HCT116 (cell line): Measurements from ENCODE around the gene SLC12A7. TPM values are rescaled to one million over a fixed set of nuclear protein-coding genes. Genes with fewer than 3 reads are reported as not detected.
"Not testable (repeated sequence)": the region's sequence is repeated elsewhere in the genome, so short reads cannot be mapped to it uniquely, and the experiment has no call there.

Source experiments
- ATAC-seq: fragments of 200-7000 bp; cut with Tn5 transposase; 2 replicates; pipeline ENCODE4 v1.9.1; 2020; ENCODE audit warnings: mild to moderate bottlenecking, moderate library complexity
- BruUV-seq: library from RNA; stranded (reverse); fragments of 400-500 nt; replicated peaks from 2 replicates; lab custom pipeline; 2021; lab: Mats Ljungman, UMichigan
- CTCF ChIA-PET: fragments of 300-600 bp; sonication (Branson Sonifier 250); formaldehyde crosslinking; loops from one replicate; lab custom pipeline; 2021; ENCODE audit warnings: antibody characterized with exemption; lab: Charles Lee
- POLR2A ChIA-PET: fragments of 300-600, 350-600 bp; sonication (Branson Sonifier 250); formaldehyde crosslinking; loops from one replicate; lab custom pipeline; 2021; ENCODE audit warnings: antibody characterized with exemption; lab: Charles Lee
- RAD21 ChIA-PET, 2 experiments: fragments of 300-600 bp; sonication (Branson Sonifier 250); formaldehyde crosslinking; loops; one replicate each; lab custom pipeline; 2023; ENCODE audit warnings: low total read pairs in 2 of 2; ENCODE audit not compliant: uncharacterized antibody in 2 of 2, unreplicated experiment in 2 of 2, low non-redundant PET in 1 of 2; lab: Charles Lee
- DNase-seq: peaks from one replicate; pipeline ENCODE4 v3.0.0-alpha.2; 2010; ENCODE audit warnings: low read depth, low spot score
- H2AFZ ChIP-seq: fragments of 200-600 bp; shearing (Covaris generic), sonication (generic); 2 replicates; pipeline ENCODE4 v1.6.1; 2017; ENCODE audit warnings: low read depth, mixed run types, mixed read lengths, antibody characterized with exemption, low read length; ENCODE audit not compliant: poor library complexity, severe bottlenecking
- H3K27ac ChIP-seq: 2 replicates; pipeline ENCODE4 v1.5.1; 2012; ENCODE audit warnings: low read depth, low read length
- H3K27me3 ChIP-seq: fragments of 200-600 bp; sonication (generic); 2 replicates; pipeline ENCODE4 v1.6.1; 2016; ENCODE audit warnings: mixed run types, low read length, mixed read lengths; ENCODE audit not compliant: insufficient read depth
- H3K36me3 ChIP-seq, 2 experiments: fragments of 200-500 bp in 1 of 2; fragments of 200-600 bp in 1 of 2; sonication (Bioruptor generic) in 1 of 2; sonication (generic) in 1 of 2; 2 replicates each; pipeline versions ENCODE4 v1.5.1 to v1.6.1; 2014 to 2016; ENCODE audit warnings: low read length in 2 of 2, inconsistent platforms in 1 of 2, mixed read lengths in 1 of 2, mixed run types in 1 of 2; ENCODE audit not compliant: insufficient read depth in 2 of 2, control insufficient read depth in 1 of 2
- H3K4me1 ChIP-seq, 2 experiments: fragments of 200-600 bp in 1 of 2; sonication (generic) in 1 of 2; 2 replicates each; pipeline versions ENCODE4 v1.5.1 to v1.6.1; 2012 to 2017; ENCODE audit warnings: low read length in 2 of 2, inconsistent platforms in 1 of 2, mild to moderate bottlenecking in 1 of 2, mixed read lengths in 1 of 2, mixed run types in 1 of 2, moderate library complexity in 1 of 2; ENCODE audit not compliant: insufficient read depth in 2 of 2, control insufficient read depth in 1 of 2
- H3K4me2 ChIP-seq: fragments of 200-600 bp; sonication (generic); 2 replicates; pipeline ENCODE4 v1.6.1; 2017; ENCODE audit warnings: mixed run types, low read length, mixed read lengths
- H3K4me3 ChIP-seq, 2 experiments: fragments of 200-600 bp in 1 of 2; sonication (generic) in 1 of 2; replicated peaks in 1 of 2; 2 replicates each; pipeline ENCODE4 v1.5.1; 2011 to 2016; ENCODE audit warnings: low read length in 2 of 2, control low read depth in 1 of 2, low read depth in 1 of 2, mild to moderate bottlenecking in 1 of 2, mixed read lengths in 1 of 2, mixed run types in 1 of 2
- H3K79me2 ChIP-seq: fragments of 200-600 bp; sonication (generic); 2 replicates; pipeline ENCODE4 v1.6.1; 2017; ENCODE audit warnings: mild to moderate bottlenecking, mixed run types, low read length, moderate library complexity, mixed read lengths; ENCODE audit not compliant: insufficient read depth
- H3K9ac ChIP-seq: fragments of 200-600 bp; sonication (generic); 2 replicates; pipeline ENCODE4 v1.6.1; 2016; ENCODE audit warnings: low read length, mixed read lengths
- H3K9me2 ChIP-seq: fragments of 200-600 bp; sonication (generic), shearing (Covaris generic); 2 replicates; pipeline ENCODE4 v1.6.1; 2017; ENCODE audit warnings: mixed run types, mild to moderate bottlenecking, moderate library complexity; ENCODE audit not compliant: insufficient read depth
- H3K9me3 ChIP-seq, 2 experiments: fragments of 200-500 bp in 1 of 2; fragments of 200-600 bp in 1 of 2; sonication (Bioruptor generic) in 1 of 2; sonication (generic) in 1 of 2; 2 replicates each; pipeline ENCODE4 v1.6.1; 2014 to 2017; ENCODE audit warnings: low read length in 2 of 2, mixed read lengths in 2 of 2, inconsistent platforms in 1 of 2, low read depth in 1 of 2, mild to moderate bottlenecking in 1 of 2, mixed run types in 1 of 2, moderate library complexity in 1 of 2; ENCODE audit not compliant: control insufficient read depth in 1 of 2, insufficient read depth in 1 of 2
- H4K20me1 ChIP-seq: fragments of 200-600 bp; sonication (generic), shearing (Covaris generic); 2 replicates; pipeline ENCODE4 v1.6.1; 2017; ENCODE audit warnings: mixed run types, mild to moderate bottlenecking, moderate library complexity; ENCODE audit not compliant: insufficient read depth
- ATF3 ChIP-seq: IDR thresholded peaks from 2 replicates; pipeline ENCODE4 v1.6.1; 2012
- CBX3 ChIP-seq: IDR thresholded peaks from 2 replicates; pipeline ENCODE4 v1.6.1; 2012; ENCODE audit warnings: low read depth
- EGR1 ChIP-seq: IDR thresholded peaks from 2 replicates; pipeline ENCODE4 v1.6.1; 2012; ENCODE audit warnings: low read depth
- ELF1 ChIP-seq: IDR thresholded peaks from 2 replicates; pipeline ENCODE4 v1.6.1; 2012; ENCODE audit warnings: low read depth, borderline replicate concordance
- EZH2 ChIP-seq: fragments of 200-600 bp; sonication (generic); IDR thresholded peaks from 2 replicates; pipeline ENCODE4 v1.6.1; 2017; ENCODE audit warnings: antibody characterized with exemption, mixed run types
- FOSL1 ChIP-seq: IDR thresholded peaks from 2 replicates; pipeline ENCODE4 v1.6.1; 2012; ENCODE audit warnings: low read depth
- JUND ChIP-seq: IDR thresholded peaks from 2 replicates; pipeline ENCODE4 v1.6.1; 2012
- POLR2A ChIP-seq: IDR thresholded peaks from 2 replicates; pipeline ENCODE4 v1.7.0; 2011; ENCODE audit warnings: borderline replicate concordance; ENCODE audit not compliant: insufficient read depth, insufficient read length; ENCODE audit errors: extremely low read depth
- POLR2AphosphoS5 ChIP-seq: IDR thresholded peaks from 2 replicates; pipeline ENCODE4 v1.6.1; 2011; ENCODE audit warnings: mild to moderate bottlenecking, low read depth, low read length, moderate library complexity
- RAD21 ChIP-seq: IDR thresholded peaks from 2 replicates; pipeline ENCODE4 v1.6.1; 2012; ENCODE audit warnings: low read depth, mild to moderate bottlenecking
- SIN3A ChIP-seq: IDR thresholded peaks from 2 replicates; pipeline ENCODE4 v1.6.1; 2012; ENCODE audit warnings: low read depth
- SP1 ChIP-seq: IDR thresholded peaks from 2 replicates; pipeline ENCODE4 v1.6.1; 2012; ENCODE audit warnings: low read depth
- SRF ChIP-seq: IDR thresholded peaks from 2 replicates; pipeline ENCODE4 v1.6.1; 2012; ENCODE audit warnings: low read depth
- YY1 ChIP-seq: IDR thresholded peaks from 2 replicates; pipeline ENCODE4 v1.6.1; 2011; ENCODE audit warnings: low read length, low read depth, moderate library complexity, mild to moderate bottlenecking; ENCODE audit not compliant: insufficient replicate concordance; ENCODE audit errors: extremely low read depth
- intact Hi-C: fragments of 100-400 bp; cut with micrococcal nuclease; formaldehyde crosslinking; loops from 2 replicates; pipeline ENCODE4 v1.10.0; 2022
- total RNA-seq: library from RNA; stranded (reverse); gene quantifications from one replicate; pipeline ENCODE4 v1.2.1, GENCODE V29; 2021; ENCODE audit not compliant: unreplicated experiment
- TF ChIP-seq, protein P1 (sequence below), 3 experiments: fragments of 200-600 bp in 1 of 3; sonication (generic) in 1 of 3; IDR thresholded peaks in 2 of 3; conservative IDR thresholded peaks in 1 of 3; 2 replicates each; pipeline ENCODE4 v1.5.1; 2012 to 2017; ENCODE audit warnings: low read depth in 2 of 3, low read length in 2 of 3, antibody characterized with exemption in 1 of 3, borderline replicate concordance in 1 of 3, control low read depth in 1 of 3, mild to moderate bottlenecking in 1 of 3, mixed read lengths in 1 of 3, mixed run types in 1 of 3, moderate library complexity in 1 of 3; ENCODE audit not compliant: insufficient read depth in 1 of 3
- TF ChIP-seq, protein P2 (sequence below): IDR thresholded peaks from 2 replicates; pipeline ENCODE4 v1.6.1; 2012; ENCODE audit warnings: low read depth

SLC12A7 gene
- total RNA-seq, 1 experiment from 2014 or later: 29.6 TPM

DNA sequence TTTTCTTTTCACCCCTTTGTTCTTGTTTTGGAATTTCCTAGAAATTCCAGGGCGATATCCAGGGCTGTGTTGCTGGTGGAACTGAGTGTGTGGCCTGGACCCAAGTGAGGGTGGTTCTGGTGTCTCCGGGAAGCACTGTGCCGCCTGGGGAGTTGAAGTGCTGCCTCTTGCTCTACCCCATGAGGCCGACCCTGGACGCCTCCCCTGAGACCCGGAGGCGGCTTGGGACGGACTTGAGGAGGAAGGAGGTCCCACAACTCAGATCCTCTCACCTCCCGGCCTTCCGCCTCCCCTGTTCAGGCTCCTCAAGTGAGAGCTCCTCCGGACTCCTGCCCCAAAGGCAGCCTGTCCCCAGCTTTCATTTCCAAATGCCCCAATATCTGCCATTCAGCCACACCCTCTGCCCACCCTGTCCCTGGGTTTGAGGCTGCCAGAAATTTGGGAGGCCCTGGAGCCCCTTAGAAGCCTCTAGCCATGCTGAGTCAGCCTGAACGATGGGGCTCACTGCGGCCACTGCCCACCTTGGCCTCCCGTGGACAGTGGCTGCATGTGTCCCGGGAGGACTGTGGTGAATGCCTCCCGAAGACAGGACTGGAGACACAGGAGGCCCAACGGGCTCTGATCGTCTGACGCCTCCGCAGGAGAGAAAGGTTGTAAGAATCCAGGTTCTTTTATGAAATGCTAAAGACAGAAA is 46.9 kb upstream of the SLC12A7 start:
- no peak overlapping the region for H2AFZ ChIP-seq
- no peak for ATAC-seq

DNA sequence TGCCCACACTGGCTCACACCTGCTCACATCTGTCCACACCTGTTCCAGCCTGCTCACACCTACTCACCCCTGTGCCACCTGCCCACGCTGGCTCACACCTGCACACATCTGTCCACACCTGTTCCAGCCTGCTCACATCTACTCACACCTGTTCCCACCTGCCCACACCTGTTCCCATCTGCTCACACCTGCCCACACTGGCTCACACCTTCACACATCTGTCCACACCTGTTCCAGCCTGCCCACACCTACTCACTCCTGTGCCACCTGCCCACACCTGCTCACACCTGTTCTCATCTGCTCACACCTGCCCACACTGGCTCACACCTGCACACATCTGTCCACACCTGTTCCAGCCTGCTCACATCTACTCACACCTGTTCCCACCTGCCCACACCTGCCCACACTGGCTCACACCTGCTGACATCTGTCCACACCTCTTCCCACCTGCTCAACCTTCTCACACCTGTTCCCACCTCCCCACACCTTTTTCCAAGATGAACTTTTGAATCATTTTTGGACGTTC is 45.7 kb upstream of the SLC12A7 start:
- DNase-seq, ATAC-seq, H2AFZ ChIP-seq, H3K36me3 ChIP-seq, POLR2A ChIA-PET, BruUV-seq, H3K4me2 ChIP-seq, intact Hi-C loops, H3K9me3 ChIP-seq, H3K27me3 ChIP-seq, H4K20me1 ChIP-seq, RAD21 ChIA-PET, H3K9me2 ChIP-seq, H3K9ac ChIP-seq, H3K27ac ChIP-seq, H3K4me3 ChIP-seq, H3K79me2 ChIP-seq, CTCF ChIA-PET: not testable (repeated sequence)
- peaks cover 14 to 22% of the 10 kb centered on the region in 2 experiments for H3K4me1 ChIP-seq

More for the DNA sequence above, 46.9 kb upstream of the SLC12A7 start:
- H3K79me2 ChIP-seq: no peaks in the 10 kb centered on the region
- no TSS peak for BruUV-seq
- ChIA-PET CTCF (no interaction called here), RAD21 (no interaction called here), POLR2A (no interaction called here)
- TF ChIP-seq POLR2A: no peak
- TF ChIP-seq, protein P1, sequence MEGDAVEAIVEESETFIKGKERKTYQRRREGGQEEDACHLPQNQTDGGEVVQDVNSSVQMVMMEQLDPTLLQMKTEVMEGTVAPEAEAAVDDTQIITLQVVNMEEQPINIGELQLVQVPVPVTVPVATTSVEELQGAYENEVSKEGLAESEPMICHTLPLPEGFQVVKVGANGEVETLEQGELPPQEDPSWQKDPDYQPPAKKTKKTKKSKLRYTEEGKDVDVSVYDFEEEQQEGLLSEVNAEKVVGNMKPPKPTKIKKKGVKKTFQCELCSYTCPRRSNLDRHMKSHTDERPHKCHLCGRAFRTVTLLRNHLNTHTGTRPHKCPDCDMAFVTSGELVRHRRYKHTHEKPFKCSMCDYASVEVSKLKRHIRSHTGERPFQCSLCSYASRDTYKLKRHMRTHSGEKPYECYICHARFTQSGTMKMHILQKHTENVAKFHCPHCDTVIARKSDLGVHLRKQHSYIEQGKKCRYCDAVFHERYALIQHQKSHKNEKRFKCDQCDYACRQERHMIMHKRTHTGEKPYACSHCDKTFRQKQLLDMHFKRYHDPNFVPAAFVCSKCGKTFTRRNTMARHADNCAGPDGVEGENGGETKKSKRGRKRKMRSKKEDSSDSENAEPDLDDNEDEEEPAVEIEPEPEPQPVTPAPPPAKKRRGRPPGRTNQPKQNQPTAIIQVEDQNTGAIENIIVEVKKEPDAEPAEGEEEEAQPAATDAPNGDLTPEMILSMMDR (IDR thresholded peaks at IDR 0.05 in 2 of 3, conservative IDR thresholded peaks at IDR 0.05 in 1 of 3; ENCODE audit: borderline replicate concordance in 1 of 3, insufficient read depth in 1 of 3, low read depth in 2 of 3, low read length in 2 of 3): no peak
- no peak for TF ChIP-seq YY1
- TF ChIP-seq SRF: no peak
- TF ChIP-seq POLR2AphosphoS5: no peak
- no peak for TF ChIP-seq FOSL1
- TF ChIP-seq CBX3: no peak
- no peak for TF ChIP-seq ATF3
- TF ChIP-seq EZH2: no peak
- TF ChIP-seq SIN3A: no peak
- TF ChIP-seq ELF1: no peak
- no peak for TF ChIP-seq JUND
- TF ChIP-seq, protein P2, sequence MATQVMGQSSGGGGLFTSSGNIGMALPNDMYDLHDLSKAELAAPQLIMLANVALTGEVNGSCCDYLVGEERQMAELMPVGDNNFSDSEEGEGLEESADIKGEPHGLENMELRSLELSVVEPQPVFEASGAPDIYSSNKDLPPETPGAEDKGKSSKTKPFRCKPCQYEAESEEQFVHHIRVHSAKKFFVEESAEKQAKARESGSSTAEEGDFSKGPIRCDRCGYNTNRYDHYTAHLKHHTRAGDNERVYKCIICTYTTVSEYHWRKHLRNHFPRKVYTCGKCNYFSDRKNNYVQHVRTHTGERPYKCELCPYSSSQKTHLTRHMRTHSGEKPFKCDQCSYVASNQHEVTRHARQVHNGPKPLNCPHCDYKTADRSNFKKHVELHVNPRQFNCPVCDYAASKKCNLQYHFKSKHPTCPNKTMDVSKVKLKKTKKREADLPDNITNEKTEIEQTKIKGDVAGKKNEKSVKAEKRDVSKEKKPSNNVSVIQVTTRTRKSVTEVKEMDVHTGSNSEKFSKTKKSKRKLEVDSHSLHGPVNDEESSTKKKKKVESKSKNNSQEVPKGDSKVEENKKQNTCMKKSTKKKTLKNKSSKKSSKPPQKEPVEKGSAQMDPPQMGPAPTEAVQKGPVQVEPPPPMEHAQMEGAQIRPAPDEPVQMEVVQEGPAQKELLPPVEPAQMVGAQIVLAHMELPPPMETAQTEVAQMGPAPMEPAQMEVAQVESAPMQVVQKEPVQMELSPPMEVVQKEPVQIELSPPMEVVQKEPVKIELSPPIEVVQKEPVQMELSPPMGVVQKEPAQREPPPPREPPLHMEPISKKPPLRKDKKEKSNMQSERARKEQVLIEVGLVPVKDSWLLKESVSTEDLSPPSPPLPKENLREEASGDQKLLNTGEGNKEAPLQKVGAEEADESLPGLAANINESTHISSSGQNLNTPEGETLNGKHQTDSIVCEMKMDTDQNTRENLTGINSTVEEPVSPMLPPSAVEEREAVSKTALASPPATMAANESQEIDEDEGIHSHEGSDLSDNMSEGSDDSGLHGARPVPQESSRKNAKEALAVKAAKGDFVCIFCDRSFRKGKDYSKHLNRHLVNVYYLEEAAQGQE: no peak
- no peak for TF ChIP-seq EGR1
- TF ChIP-seq SP1: no peak
- no peak for TF ChIP-seq RAD21
- TF ChIP-seq, all 23 proteins: peak for 0
- Histone ChIP-seq H3K4me3 (no peak overlapping the region), H3K27ac (no peak overlapping the region), H3K36me3 (no peaks in the 10 kb centered on the region), H4K20me1 (no peaks in the 10 kb centered on the region), H3K9me2 (no peaks in the 10 kb centered on the region), H3K9me3 (no peaks in the 10 kb centered on the region), H3K4me1 (peaks cover 14 to 22% of the 10 kb centered on the region in 2 experiments), H3K27me3 (no peaks in the 10 kb centered on the region), H3K9ac (no peak overlapping the region), H3K4me2 (no peak overlapping the region)
- intact Hi-C loops: no loop called here
- DNase-seq: no peak
